K562 (cell line): ENCODE data around the gene SLC22A12. TPM values are rescaled to one million over a fixed set of nuclear protein-coding genes. Genes with fewer than 3 reads are reported as not detected.
A peak's percentile ranks its signal among the peaks of the same experiment; 100 is the strongest.

Experiments
- ASH1L ChIP-seq: fragments of 450-650 bp; IDR thresholded peaks from 2 replicates; pipeline ENCODE4 v1.6.1; 2018; ENCODE audit warnings: borderline replicate concordance, mild to moderate bottlenecking, low read depth; ENCODE audit not compliant: partially characterized antibody
- CBX5 ChIP-seq: IDR thresholded peaks from 2 replicates; pipeline ENCODE4 v1.6.1; 2014; ENCODE audit warnings: low read depth, borderline replicate concordance
- CTBP1 ChIP-seq: fragments of 450-650 bp; IDR thresholded peaks from 2 replicates; pipeline ENCODE4 v1.6.1; 2016; ENCODE audit warnings: borderline replicate concordance
- FOXK2 ChIP-seq, 2 experiments: fragments of 450-650 bp; IDR thresholded peaks in 1 of 2; conservative IDR thresholded peaks in 1 of 2; 2 replicates each; pipeline ENCODE4 v1.6.1; 2016; ENCODE audit warnings: low read depth in 2 of 2, mild to moderate bottlenecking in 1 of 2
- PRPF4 ChIP-seq: fragments of 200-400 bp; formaldehyde crosslinking; IDR thresholded peaks from one replicate; pipeline ENCODE4 v1.6.1; 2017; ENCODE audit warnings: low read length, low read depth, mild to moderate bottlenecking; ENCODE audit not compliant: insufficient read depth, poor library complexity, severe bottlenecking
- SAFB ChIP-seq: fragments of 200-400 bp; formaldehyde crosslinking; IDR thresholded peaks from 2 replicates; pipeline ENCODE4 v1.6.1; 2017; ENCODE audit warnings: low read depth, low read length, borderline replicate concordance
- SIN3A ChIP-seq, 2 experiments: fragments of 150-350 bp in 1 of 2; IDR thresholded peaks; 2 replicates each; pipeline ENCODE4 v1.6.1; 2011 to 2016; ENCODE audit warnings: borderline replicate concordance in 2 of 2, low read depth in 2 of 2, low read length in 2 of 2, mild to moderate bottlenecking in 2 of 2, moderate library complexity in 2 of 2; ENCODE audit not compliant: control insufficient read depth in 1 of 2
- ZFPM2 ChIP-seq: fragments of 250-450 bp; sonication (Bioruptor Pico); IDR thresholded peaks from 2 replicates; pipeline ENCODE4 v1.5.1; 2022; ENCODE audit warnings: mild to moderate bottlenecking
- ZKSCAN3 ChIP-seq: fragments of 250-450 bp; sonication (Bioruptor Pico); IDR thresholded peaks from 2 replicates; pipeline ENCODE4 v1.4.0; 2020
- ZNF76 ChIP-seq: fragments of 250-450 bp; sonication (Bioruptor Pico); IDR thresholded peaks from 2 replicates; pipeline ENCODE4 v1.4.0; 2020; ENCODE audit warnings: mild to moderate bottlenecking, moderate library complexity, borderline replicate concordance
- ZSCAN29 ChIP-seq: fragments of 450-650 bp; IDR thresholded peaks from 2 replicates; pipeline ENCODE4 v1.6.1; 2017
- polyA plus RNA-seq, 8 experiments: library from polyadenylated mRNA; depleted of rRNA in 4 of 8; stranded (reverse) in 5 of 8; unstranded in 3 of 8; fragments of >200 nt; fragmentation: Nextera tagmentation in 2 of 8; fragmentation: Illumina TruSeq in 1 of 8; extraction: Ambion mirVana in 2 of 8; extraction: Trizol in 1 of 8; gene quantifications; 2 replicates each; pipeline versions ENCODE4 v1.2.1 to v1.2.3, GENCODE V29; 2011 to 2014; ENCODE audit warnings: inconsistent platforms in 1 of 8, missing spikeins in 1 of 8
- total RNA-seq, 7 experiments: library from RNA; depleted of rRNA in 6 of 7; stranded (reverse); fragments of >200 nt in 6 of 7; fragmentation: Illumina TruSeq in 2 of 7; extraction: Trizol in 2 of 7; gene quantifications; 2 replicates each; pipeline versions ENCODE4 v1.2.1 to v1.2.3, GENCODE V29; 2011 to 2021; ENCODE audit warnings: low replicate concordance in 1 of 7
- TF ChIP-seq, protein P1 (sequence below): sonication (generic); formaldehyde crosslinking; IDR thresholded peaks from 2 replicates; pipeline ENCODE4 v1.8.0; 2023; ENCODE audit warnings: mild to moderate bottlenecking, missing genetic modification reagents
- TF ChIP-seq, protein P2 (sequence below): sonication (generic); formaldehyde crosslinking; IDR thresholded peaks from 2 replicates; pipeline ENCODE4 v1.8.1; 2023; ENCODE audit warnings: mild to moderate bottlenecking, missing genetic modification reagents
- TF ChIP-seq, protein P3 (sequence below): fragments of 450-650 bp; formaldehyde crosslinking; conservative IDR thresholded peaks from 2 replicates; pipeline ENCODE4 v1.4.0; 2022; ENCODE audit warnings: mild to moderate bottlenecking, missing genetic modification characterization
- TF ChIP-seq, protein P4 (sequence below): fragments of 250-450 bp; sonication (Bioruptor Pico); IDR thresholded peaks from 2 replicates; pipeline ENCODE4 v1.5.0; 2021; ENCODE audit warnings: mild to moderate bottlenecking, moderate library complexity

The SLC22A12 gene
- total and polyA plus RNA-seq, 9 of the 15 experiments (the other 6 are each of a cell fraction or from before 2014, with no cell fraction given), result not detected

DNA sequence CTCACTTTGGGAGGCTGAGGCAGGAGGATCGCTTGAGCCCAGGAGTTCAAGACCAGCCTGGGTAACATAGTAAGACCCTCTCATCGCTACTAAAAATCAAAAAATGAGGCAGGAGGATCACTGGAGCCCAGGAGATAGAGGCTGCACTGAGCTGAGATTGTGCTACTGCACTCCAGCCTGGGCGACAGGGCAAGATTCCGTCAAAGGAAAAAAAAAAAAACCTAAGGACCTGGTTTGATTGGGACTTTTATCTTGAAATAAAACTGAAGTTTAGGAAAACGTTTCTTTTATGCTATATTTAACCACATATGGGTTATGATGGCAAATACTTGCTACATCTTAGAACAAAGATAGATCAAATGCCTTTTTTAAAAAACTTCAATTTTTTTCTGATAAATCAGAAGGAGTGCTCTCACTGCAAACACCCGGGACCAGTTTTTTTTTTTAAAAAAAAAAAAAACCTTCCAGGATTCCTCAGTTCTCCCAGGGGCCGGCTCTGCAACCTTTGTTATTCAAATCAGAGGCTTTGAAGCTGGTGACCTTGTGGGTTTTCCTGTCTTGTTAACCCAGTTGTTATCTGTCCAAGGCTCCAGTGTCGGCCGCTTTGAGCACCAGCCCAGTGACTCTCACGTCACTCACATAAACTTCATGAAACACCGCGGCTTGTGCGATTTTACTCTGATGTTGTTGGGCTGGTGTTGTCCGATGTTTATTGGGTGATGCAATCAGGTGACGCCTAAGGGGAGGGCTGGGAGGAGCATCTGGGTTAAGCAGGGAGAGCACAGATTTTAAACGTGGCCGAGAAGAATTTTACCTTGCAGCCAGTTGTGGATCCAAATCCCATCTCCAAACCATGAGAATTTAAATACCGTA lies 24.7 kb upstream of the SLC22A12 start (continued):
- TF ChIP-seq ZNF76 (CRISPR knock-in tag), result no peak
- no peak for TF ChIP-seq PRPF4
- TF ChIP-seq, protein P1, sequence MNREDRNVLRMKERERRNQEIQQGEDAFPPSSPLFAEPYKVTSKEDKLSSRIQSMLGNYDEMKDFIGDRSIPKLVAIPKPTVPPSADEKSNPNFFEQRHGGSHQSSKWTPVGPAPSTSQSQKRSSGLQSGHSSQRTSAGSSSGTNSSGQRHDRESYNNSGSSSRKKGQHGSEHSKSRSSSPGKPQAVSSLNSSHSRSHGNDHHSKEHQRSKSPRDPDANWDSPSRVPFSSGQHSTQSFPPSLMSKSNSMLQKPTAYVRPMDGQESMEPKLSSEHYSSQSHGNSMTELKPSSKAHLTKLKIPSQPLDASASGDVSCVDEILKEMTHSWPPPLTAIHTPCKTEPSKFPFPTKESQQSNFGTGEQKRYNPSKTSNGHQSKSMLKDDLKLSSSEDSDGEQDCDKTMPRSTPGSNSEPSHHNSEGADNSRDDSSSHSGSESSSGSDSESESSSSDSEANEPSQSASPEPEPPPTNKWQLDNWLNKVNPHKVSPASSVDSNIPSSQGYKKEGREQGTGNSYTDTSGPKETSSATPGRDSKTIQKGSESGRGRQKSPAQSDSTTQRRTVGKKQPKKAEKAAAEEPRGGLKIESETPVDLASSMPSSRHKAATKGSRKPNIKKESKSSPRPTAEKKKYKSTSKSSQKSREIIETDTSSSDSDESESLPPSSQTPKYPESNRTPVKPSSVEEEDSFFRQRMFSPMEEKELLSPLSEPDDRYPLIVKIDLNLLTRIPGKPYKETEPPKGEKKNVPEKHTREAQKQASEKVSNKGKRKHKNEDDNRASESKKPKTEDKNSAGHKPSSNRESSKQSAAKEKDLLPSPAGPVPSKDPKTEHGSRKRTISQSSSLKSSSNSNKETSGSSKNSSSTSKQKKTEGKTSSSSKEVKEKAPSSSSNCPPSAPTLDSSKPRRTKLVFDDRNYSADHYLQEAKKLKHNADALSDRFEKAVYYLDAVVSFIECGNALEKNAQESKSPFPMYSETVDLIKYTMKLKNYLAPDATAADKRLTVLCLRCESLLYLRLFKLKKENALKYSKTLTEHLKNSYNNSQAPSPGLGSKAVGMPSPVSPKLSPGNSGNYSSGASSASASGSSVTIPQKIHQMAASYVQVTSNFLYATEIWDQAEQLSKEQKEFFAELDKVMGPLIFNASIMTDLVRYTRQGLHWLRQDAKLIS (CRISPR knock-in tag), result no peak
- TF ChIP-seq, protein P2, sequence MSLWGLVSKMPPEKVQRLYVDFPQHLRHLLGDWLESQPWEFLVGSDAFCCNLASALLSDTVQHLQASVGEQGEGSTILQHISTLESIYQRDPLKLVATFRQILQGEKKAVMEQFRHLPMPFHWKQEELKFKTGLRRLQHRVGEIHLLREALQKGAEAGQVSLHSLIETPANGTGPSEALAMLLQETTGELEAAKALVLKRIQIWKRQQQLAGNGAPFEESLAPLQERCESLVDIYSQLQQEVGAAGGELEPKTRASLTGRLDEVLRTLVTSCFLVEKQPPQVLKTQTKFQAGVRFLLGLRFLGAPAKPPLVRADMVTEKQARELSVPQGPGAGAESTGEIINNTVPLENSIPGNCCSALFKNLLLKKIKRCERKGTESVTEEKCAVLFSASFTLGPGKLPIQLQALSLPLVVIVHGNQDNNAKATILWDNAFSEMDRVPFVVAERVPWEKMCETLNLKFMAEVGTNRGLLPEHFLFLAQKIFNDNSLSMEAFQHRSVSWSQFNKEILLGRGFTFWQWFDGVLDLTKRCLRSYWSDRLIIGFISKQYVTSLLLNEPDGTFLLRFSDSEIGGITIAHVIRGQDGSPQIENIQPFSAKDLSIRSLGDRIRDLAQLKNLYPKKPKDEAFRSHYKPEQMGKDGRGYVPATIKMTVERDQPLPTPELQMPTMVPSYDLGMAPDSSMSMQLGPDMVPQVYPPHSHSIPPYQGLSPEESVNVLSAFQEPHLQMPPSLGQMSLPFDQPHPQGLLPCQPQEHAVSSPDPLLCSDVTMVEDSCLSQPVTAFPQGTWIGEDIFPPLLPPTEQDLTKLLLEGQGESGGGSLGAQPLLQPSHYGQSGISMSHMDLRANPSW (CRISPR knock-in tag), result no peak
- TF ChIP-seq ZKSCAN3 (CRISPR knock-in tag), result no peak
- TF ChIP-seq, protein P3, sequence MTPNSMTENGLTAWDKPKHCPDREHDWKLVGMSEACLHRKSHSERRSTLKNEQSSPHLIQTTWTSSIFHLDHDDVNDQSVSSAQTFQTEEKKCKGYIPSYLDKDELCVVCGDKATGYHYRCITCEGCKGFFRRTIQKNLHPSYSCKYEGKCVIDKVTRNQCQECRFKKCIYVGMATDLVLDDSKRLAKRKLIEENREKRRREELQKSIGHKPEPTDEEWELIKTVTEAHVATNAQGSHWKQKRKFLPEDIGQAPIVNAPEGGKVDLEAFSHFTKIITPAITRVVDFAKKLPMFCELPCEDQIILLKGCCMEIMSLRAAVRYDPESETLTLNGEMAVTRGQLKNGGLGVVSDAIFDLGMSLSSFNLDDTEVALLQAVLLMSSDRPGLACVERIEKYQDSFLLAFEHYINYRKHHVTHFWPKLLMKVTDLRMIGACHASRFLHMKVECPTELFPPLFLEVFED (CRISPR knock-in tag), result no peak
- peak; percentile 71; the same call in 1 of the 2 replicates for TF ChIP-seq CTBP1
- no peak for TF ChIP-seq SIN3A (IDR thresholded peaks at IDR 0.05; ENCODE audit: borderline replicate concordance in 2 of 2, control insufficient read depth in 1 of 2, low read depth in 2 of 2, low read length in 2 of 2)
- TF ChIP-seq ASH1L, result no peak
- no peak for TF ChIP-seq ZSCAN29
- peak; percentile 78 to 79 for TF ChIP-seq FOXK2 (conservative IDR thresholded peaks at IDR 0.05 in 1 of 2, IDR thresholded peaks at IDR 0.05 in 1 of 2; ENCODE audit: low read depth in 2 of 2)
- TF ChIP-seq, protein P4, sequence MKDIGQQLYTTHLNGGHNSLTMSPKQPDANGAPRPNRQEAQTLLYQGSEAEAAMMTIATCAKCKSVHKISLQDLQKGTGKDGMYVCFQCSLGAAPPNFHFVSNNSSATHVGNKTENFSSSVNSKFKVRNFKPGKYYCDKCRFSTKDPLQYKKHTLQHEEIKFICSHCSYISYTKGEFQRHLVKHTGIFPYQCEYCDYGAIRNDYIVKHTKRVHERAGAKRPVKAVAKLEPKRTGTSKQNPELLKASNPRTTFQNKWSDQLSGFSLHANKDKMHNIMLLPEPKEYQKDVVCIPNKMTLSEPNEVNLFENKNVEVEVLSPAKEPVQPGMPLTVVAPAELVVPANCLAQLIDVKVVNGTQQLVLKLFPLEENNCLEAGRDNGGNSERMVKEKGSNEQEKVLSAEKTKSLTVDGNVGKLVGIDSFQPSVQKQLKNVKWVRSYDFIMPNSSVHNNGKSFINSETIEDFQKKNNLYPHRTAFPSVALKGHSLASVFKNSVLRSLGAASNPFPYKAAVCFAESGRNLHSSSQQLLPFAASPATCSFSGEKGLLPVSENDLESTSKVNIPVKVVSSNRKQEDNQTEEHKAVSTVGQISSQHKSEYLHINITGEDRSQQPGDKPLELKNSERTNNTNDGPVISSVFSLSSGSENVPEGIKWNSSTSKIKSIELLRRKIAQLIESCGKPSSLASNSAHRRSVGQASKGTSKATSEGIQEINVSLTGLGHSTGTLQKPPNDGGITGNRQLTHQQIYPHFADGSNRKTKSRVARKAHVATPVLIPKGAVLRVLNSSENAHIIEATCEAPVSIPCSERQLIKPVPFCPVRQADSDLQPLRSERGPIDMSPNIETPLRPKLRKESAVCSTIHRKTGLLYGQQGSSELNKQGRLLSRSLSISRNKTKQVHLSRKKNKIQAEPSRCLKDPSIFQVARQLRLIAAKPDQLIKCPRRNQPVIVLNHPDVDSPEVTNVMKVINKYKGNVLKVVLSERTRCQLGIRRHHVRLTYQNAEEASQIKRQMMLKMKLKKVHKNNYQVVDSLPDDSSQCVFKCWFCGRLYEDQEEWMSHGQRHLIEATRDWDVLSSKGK (CRISPR knock-in tag), result no peak
- TF ChIP-seq CBX5, result no peak
- TF ChIP-seq SAFB, result no peak
- no peak for TF ChIP-seq ZFPM2 (CRISPR knock-in tag)
